HepG2 (cell line): ENCODE data around the gene ARHGEF39. TPM values are rescaled to one million over a fixed set of nuclear protein-coding genes. Genes with fewer than 3 reads are reported as not detected.

ENCODE experiments used
- CEBPZ ChIP-seq: IDR thresholded peaks from 2 replicates; pipeline ENCODE4 v1.6.1; 2012; ENCODE audit warnings: low read length, improper control_type of control experiment
- FOSL1 ChIP-seq: sonication (generic); formaldehyde crosslinking; IDR thresholded peaks from 2 replicates; pipeline ENCODE4 v1.9.0; 2021; ENCODE audit warnings: missing genetic modification reagents, borderline replicate concordance
- HMGXB4 ChIP-seq, 2 experiments: sonication (generic) in 1 of 2; formaldehyde crosslinking in 1 of 2; IDR thresholded peaks; 2 replicates each; pipeline versions ENCODE4 v1.4.0 to v1.6.1; 2018 to 2020; ENCODE audit warnings: missing genetic modification reagents in 2 of 2, borderline replicate concordance in 1 of 2, low read depth in 1 of 2, mild to moderate bottlenecking in 1 of 2, missing biosample characterization in 1 of 2
- JDP2 ChIP-seq: sonication (generic); formaldehyde crosslinking; IDR thresholded peaks from 2 replicates; pipeline ENCODE4 v1.8.1; 2022; ENCODE audit warnings: missing genetic modification reagents, borderline replicate concordance
- KAT8 ChIP-seq: IDR thresholded peaks from 2 replicates; pipeline ENCODE4 v1.6.1; 2016; ENCODE audit warnings: missing genetic modification reagents, missing compliant biosample characterization
- KLF15 ChIP-seq: sonication (generic); formaldehyde crosslinking; IDR thresholded peaks from 2 replicates; pipeline ENCODE4 v1.8.1; 2023; ENCODE audit warnings: borderline replicate concordance, mild to moderate bottlenecking, inconsistent platforms, missing genetic modification reagents, mixed read lengths
- KMT2A ChIP-seq: sonication (generic); formaldehyde crosslinking; IDR thresholded peaks from 2 replicates; pipeline ENCODE4 v1.4.0; 2020; ENCODE audit warnings: missing genetic modification reagents
- MTF1 ChIP-seq: sonication (generic); formaldehyde crosslinking; IDR thresholded peaks from 2 replicates; pipeline ENCODE4 v1.5.0; 2020; ENCODE audit warnings: missing genetic modification reagents
- POLR2A ChIP-seq, 2 experiments: IDR thresholded peaks; 2 replicates each; pipeline ENCODE4 v1.6.1; 2011; ENCODE audit warnings: low read depth in 2 of 2, low read length in 2 of 2, mild to moderate bottlenecking in 1 of 2, moderate library complexity in 1 of 2; ENCODE audit not compliant: insufficient read depth in 1 of 2
- POLR2AphosphoS5 ChIP-seq: IDR thresholded peaks from 2 replicates; pipeline ENCODE4 v1.6.1; 2012; ENCODE audit warnings: low read depth, low read length
- POLR2G ChIP-seq: fragments of 200-400 bp; formaldehyde crosslinking; IDR thresholded peaks from 2 replicates; pipeline ENCODE4 v1.6.1; 2018; ENCODE audit warnings: mild to moderate bottlenecking, low read depth, low read length, moderate library complexity
- PTBP1 ChIP-seq: fragments of 200-400 bp; formaldehyde crosslinking; IDR thresholded peaks from 2 replicates; pipeline ENCODE4 v1.6.1; 2018; ENCODE audit warnings: low read length, low read depth; ENCODE audit not compliant: poor library complexity, severe bottlenecking
- RFX3 ChIP-seq: IDR thresholded peaks from 2 replicates; pipeline ENCODE4 v1.6.1; 2016; ENCODE audit warnings: missing biosample characterization, missing genetic modification reagents
- RXRA ChIP-seq: sonication (generic); formaldehyde crosslinking; IDR thresholded peaks from 2 replicates; pipeline ENCODE4 v1.5.1; 2020; ENCODE audit warnings: missing genetic modification reagents
- SETDB1 ChIP-seq: sonication (generic); formaldehyde crosslinking; IDR thresholded peaks from 2 replicates; pipeline ENCODE4 v1.5.1; 2020; ENCODE audit warnings: missing genetic modification reagents, mild to moderate bottlenecking, borderline replicate concordance
- SMARCE1 ChIP-seq: fragments of 450-650 bp; IDR thresholded peaks from 2 replicates; pipeline ENCODE4 v1.6.1; 2017; ENCODE audit warnings: borderline replicate concordance
- TP53 ChIP-seq: sonication (generic); formaldehyde crosslinking; conservative IDR thresholded peaks from 2 replicates; pipeline ENCODE4 v1.4.0; 2020; ENCODE audit warnings: missing genetic modification reagents
- ZFP90 ChIP-seq: sonication (generic); formaldehyde crosslinking; IDR thresholded peaks from 2 replicates; pipeline ENCODE4 v1.8.0; 2022; ENCODE audit warnings: missing genetic modification reagents, mild to moderate bottlenecking, inconsistent platforms, borderline replicate concordance
- ZNF510 ChIP-seq: sonication (generic); formaldehyde crosslinking; IDR thresholded peaks from 2 replicates; pipeline ENCODE4 v1.4.0; 2020; ENCODE audit warnings: low read depth, mild to moderate bottlenecking, missing genetic modification reagents
- ZNF549 ChIP-seq: sonication (generic); formaldehyde crosslinking; IDR thresholded peaks from 2 replicates; pipeline ENCODE4 v1.5.0; 2020; ENCODE audit warnings: missing genetic modification reagents
- ZNF615 ChIP-seq: sonication (generic); formaldehyde crosslinking; IDR thresholded peaks from 2 replicates; pipeline ENCODE4 v1.5.0; 2020; ENCODE audit warnings: mild to moderate bottlenecking, missing genetic modification reagents, borderline replicate concordance
- ZNF800 ChIP-seq: sonication (generic); formaldehyde crosslinking; IDR thresholded peaks from 2 replicates; pipeline ENCODE4 v1.4.0; 2020; ENCODE audit warnings: missing genetic modification reagents
- ZSCAN30 ChIP-seq: sonication (generic); formaldehyde crosslinking; IDR thresholded peaks from 2 replicates; pipeline ENCODE4 v1.5.0; 2020; ENCODE audit warnings: mild to moderate bottlenecking, missing genetic modification reagents
- polyA plus RNA-seq, 8 experiments: library from polyadenylated mRNA; depleted of rRNA in 3 of 8; stranded (reverse) in 7 of 8; unstranded in 1 of 8; fragments of >200 nt; fragmentation: Illumina TruSeq in 4 of 8; extraction: Trizol in 4 of 8; gene quantifications; 2 replicates each; pipeline versions ENCODE4 v1.2.1 to v1.2.3, GENCODE V29; 2011 to 2016; ENCODE audit warnings: low read depth in 4 of 8, missing spikeins in 1 of 8, mixed read lengths in 1 of 8; ENCODE audit not compliant: insufficient read depth in 1 of 8
- total RNA-seq, 5 experiments: library from RNA; depleted of rRNA; stranded (reverse); fragments of >200 nt; fragmentation: Illumina TruSeq; extraction: Trizol; gene quantifications; 2 replicates each; pipeline ENCODE4 v1.2.3, GENCODE V29; 2016; ENCODE audit warnings: low read depth in 1 of 5

Gene ARHGEF39
- total and polyA plus RNA-seq, 2 of the 13 experiments (the other 11 are each of a cell fraction or from before 2014, with no cell fraction given): 11.2 to 12.3 TPM

- TF ChIP-seq ZNF510 (CRISPR knock-in tag) (no peak), SMARCE1 (no peak), TP53 (CRISPR knock-in tag) (no peak), KLF15 (CRISPR knock-in tag) (no peak), CEBPZ (no peak), ZNF800 (CRISPR knock-in tag) (peak; percentile 75), ZFP90 (CRISPR knock-in tag) (0 out of 2 replicates have a peak, but pooled peaks have one; percentile 71), PTBP1 (no peak), KAT8 (CRISPR knock-in tag) (peak; percentile 84), JDP2 (peak; percentile 73; the same call in 1 of the 2 replicates), ZNF615 (CRISPR knock-in tag) (no peak), ZSCAN30 (CRISPR knock-in tag) (no peak), ZNF549 (CRISPR knock-in tag) (0 out of 2 replicates have a peak, but pooled peaks have one; percentile 28), FOSL1 (CRISPR knock-in tag) (no peak), RXRA (peak; percentile 60; the same call in 1 of the 2 replicates), MTF1 (peak; percentile 51; the same call in 1 of the 2 replicates), RFX3 (CRISPR knock-in tag) (no peak), POLR2G (peak; percentile 86), POLR2A (IDR thresholded peaks at IDR 0.05; ENCODE audit: insufficient read depth in 1 of 2, low read depth in 2 of 2, low read length in 2 of 2) (peak in 1 of 2 experiments; percentile 75; a peak in 1 of 4 replicates), HMGXB4 (CRISPR knock-in tag; IDR thresholded peaks at IDR 0.05; ENCODE audit: borderline replicate concordance in 1 of 2, low read depth in 1 of 2) (peak; percentile 78 to 87; a peak in 3 of 4 replicates), POLR2AphosphoS5 (peak; percentile 73), SETDB1 (CRISPR knock-in tag) (no peak), KMT2A (CRISPR knock-in tag) (peak; percentile 84)
Observed at GRCh38 chr9:35664531-35665470, at the start of gene ARHGEF39 (continued).
